NCI-H2196 treated with DMSO at 0.1 percent for 48 hours (cell line): Measurements from ENCODE around the gene FADD.

Experiments used
- DNase-seq: peaks from one replicate; lab custom pipeline; 2025; ENCODE audit not compliant: unreplicated experiment; lab: John Stamatoyannopoulos, UW

Gene FADD

DNA sequence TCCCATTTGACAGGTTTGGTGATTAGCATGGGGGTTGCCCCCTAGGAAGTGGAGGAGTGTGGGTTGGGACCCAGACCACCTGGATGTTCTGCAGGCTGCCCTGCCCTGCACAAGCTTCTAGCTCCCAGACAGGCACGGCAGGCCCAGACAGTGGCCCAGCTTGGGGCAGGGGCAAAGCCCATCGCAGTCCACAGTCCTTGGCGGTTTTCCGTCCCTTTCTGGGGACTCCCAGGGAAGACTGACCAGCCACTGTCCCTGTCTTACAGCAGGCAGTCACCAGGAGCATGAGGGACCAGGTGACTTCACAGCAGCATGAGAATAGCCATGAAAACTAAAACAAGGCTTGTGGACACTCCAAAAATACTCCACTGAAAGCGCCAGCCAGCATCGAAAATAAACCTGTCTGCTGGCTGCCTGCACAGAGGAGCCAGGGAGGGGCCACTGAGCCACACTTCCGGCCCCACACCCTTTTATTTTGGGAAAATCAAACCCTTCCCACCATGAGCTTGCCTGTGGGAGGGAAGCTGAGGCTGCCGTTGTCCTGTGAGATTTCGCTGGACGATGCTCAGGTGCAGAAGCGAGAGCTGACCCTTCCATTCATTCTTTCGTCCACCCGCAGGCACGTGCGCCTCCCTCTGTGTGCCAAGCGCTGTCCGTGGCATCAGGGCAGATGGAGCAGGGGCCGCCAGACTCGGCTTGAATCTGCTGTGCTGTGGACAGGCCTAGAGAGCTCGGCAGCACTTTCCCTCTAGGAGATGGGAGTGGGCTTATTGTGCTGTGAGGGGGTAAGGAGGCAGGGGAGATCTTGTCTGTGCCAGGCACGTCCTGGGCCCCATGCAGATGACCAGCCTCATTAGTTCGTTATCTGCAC, 28.0 kb downstream of the FADD start:
- DNase-seq, result no peak

DNA sequence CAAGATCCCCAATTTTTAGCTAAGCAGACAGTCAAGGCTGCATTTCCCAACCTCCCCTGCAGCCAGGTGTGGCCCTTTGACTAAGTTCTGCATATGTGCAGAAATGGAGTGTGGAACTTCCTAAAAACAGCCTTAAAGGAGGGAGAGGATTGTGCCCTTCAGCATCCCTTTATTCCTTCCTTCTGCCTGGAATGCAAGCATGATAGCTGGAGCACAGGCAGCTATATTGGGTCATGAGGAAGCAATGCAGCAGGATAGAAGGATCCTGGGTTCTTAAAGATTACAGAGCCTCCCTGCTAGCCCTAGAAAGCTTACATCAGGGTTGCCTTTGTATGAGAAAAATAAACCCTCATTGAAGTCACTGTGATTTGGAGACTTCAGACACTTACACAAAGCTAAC, 29.9 kb downstream of the FADD start:
- DNase-seq, result no peak

- peak; percentile 12 for DNase-seq
These were observed 30.4 kb downstream of the FADD start for GRCh38 chr11:70233511-70233934.

DNA sequence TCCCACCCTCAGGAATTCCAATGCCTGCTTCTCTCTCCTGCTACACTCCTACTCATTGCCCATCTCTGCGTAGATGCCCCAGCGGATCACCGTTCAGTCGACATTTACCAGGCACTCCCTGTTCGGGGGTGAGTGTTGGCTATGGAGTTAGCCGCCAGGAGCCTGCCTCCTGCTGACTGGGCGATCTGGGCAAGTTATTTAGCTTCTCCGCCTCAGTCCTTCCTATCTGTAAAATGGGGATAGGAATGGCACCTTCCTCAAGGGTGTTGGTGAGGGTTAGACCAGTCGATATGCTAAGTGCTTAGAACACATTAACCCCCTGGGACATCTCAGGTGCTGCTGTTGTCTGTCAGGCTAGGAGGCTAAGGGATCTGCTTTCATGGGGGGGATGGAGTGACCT, 30.9 kb downstream of the FADD start:
- DNase-seq, result no peak

GRCh38 chr11:70240337-70240736, 37.2 kb downstream of the FADD start:
- no peak for DNase-seq

- DNase-seq, result no peak
These were observed 38.6 kb downstream of the FADD start for GRCh38 chr11:70241709-70242108.

DNA sequence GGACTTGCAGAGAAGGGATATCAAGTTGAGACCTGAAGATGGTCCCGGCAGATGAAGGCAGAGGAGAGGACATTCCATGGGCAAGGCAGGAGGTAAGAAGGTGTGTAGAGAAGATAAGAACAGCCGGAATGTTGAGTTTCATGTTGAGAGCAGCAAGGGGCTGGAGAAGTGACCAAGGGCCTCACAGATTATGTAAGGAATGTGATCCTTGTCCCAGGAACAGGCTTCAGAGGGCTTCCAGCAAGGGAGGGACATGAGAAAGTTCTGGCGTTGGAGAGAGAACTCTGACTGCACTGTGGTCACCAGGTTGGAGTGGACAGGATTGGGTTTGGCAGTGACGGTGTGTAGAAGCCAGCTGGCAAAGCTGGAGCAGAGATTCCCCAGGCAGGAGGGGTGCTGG, 39.8 kb downstream of the FADD start:
- no peak for DNase-seq

DNA sequence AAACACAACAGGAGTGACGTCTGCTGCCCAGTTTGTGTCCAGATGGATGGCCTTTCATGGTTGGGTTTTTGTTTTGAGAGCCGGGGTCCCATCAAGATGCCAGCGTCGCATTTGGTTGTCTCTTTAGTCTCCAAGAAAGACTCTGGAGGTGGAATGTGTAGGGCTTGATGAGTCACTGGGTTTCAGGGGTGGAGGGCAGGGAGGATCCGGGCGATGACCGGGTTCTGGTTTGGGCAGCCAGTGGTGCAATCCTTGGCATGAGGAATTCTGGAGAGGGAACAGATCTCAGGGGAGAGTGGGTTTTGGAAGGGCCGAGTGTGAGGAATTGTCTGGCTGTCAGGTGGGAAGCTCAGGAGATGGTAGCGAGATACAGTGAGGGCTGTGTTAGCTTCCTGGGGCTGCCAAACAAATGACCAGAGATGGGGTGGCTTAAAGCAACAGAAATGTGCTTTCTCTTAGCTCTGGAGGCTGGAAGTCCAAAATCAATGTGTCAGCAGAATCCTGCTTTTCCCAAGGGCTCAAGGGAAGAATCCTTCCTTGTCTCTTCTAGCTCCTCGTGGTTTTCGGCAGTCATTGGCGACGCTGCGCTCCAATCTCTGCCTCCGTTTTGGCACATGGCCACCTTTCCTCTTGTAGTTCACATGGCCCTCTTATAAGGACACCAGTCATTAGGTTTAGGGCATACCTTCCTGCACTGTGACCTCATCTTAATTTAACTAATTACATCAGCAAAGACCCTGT, 41.0 kb downstream of the FADD start:
- no peak for DNase-seq

GRCh38 chr11:70244698-70245097, 41.6 kb downstream of the FADD start:
- DNase-seq, result no peak

DNA sequence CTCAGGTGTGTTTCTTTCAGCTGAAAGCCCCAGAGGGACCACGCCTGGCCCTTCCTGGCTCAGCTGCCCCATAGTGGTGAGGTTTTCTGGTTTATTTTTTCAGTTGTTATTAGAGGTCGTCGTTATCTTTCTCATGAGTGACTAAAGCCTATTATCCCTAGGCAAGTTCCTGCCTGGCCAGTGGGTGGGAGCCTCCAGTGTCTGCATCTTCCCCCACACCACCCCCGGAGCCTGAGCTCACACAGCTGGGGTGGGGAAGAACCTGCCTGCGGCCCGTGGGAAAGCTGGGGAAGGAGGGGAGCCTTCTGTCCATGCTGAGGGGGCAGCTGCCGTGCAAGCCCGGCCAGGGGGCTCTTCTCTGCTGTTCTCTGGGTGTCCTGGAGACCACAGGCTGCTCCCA, 43.1 kb downstream of the FADD start:
- no peak for DNase-seq

- DNase-seq, result no peak
These were observed 44.1 kb downstream of the FADD start for GRCh38 chr11:70247042-70247709.

GRCh38 chr11:70247710-70248072, 44.6 kb downstream of the FADD start:
- DNase-seq, result peak; percentile 46

DNA sequence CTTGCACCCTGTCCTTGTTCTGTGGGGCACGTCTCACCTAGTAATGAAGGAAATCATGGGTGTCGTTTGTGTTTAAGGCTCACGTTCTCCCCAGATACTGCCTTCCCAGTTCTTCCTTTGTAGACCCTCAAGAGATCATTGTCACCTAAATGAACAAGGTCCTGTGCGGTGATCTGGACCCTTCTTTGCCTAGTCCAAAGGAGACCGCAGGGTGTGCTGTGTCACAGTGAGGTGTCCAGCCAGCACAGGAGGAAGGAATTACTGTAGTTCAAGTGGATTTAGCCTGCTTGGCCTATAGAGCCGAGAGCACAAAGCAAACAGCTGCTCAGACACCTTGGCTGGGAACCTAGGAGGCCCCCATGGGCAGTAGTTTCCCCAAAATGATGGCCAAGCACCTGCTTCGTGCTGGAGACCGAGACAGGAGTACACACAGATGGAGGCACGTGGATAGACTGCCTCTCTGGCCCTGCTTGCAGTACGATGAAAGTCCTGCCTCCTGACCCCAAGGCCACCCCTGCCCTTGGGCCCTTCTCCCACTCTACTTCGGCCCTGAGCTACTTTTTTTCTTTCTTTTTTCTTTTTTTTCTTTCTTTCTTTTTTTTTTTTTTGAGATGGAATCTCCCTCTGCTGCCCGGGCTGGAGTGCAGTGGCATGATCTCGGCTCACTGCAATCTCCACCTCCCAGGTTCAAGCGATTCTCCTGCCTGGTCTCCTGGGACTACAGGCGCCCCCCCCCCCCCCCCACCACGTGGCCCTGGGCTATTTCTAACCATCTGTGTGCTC, 48.0 kb downstream of the FADD start:
- DNase-seq, result no peak

DNA sequence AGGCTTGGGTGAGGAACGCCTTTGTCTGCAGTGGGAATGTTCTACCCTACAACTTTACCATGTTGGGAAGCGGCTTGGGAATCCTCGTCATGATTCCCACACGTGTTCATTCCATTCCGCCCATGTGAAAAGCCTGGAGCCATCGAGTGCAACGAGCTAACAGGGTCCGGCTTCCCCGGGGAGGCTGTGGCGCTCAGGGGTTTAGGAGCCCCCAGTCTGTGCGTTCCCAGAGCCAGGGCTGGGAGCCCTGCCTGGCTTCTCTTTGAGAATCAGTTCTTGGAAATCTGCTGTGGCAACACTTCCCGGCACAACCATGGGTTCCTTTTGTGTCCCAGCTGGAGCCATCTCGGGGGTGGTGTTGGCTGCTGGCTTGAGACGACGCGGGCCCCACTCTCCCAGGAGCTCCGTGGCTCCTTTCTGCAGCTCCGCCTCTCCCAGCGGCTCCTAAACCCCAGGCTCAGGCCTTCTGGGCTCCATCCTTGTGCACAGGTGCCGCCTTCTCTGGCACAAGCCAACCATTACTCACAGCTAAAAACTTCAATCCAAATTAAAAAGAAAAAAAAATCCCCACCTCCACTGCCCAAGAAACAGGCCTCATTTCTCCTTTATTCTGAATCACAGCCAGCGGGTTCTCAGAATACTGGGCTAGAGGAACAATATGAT, 48.7 kb downstream of the FADD start:
- no peak for DNase-seq

GRCh38 chr11:70252844-70253243, 49.7 kb downstream of the FADD start:
- DNase-seq, result no peak

DNA sequence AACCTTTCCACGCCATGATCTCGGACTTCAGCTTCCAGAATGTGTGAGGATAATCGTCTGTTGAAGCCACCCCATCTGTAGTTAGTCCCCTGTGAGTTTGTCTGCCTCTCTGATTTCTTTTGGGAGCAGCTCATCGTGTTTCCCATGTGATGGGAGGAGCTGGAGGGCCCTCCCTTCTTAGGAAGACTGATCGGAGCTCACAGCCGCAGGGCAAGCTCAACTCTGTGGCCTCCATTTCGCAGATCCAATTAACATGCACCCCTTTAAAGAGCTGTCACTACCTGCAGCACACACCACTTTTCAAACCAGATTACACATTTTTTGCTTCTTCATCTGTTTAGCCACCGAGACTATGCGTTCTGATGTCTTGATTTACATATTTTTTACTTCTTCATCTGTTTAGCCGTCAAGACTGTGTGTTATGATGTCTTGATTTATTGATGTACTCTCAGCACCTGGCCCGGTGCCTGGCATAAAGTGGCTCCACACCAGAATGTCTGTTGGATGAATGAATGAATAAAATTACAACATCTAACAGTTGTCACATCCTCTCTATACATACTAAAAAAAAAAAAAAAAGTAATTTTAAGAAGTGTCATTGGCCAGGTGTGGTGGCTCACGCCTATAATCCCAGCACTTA, 52.5 kb downstream of the FADD start:
- DNase-seq, result no peak
